NCI-H2227 treated with DMSO at 0.1 percent for 48 hours (cell line): ENCODE data around the gene ASH1L.
"Not testable (repeated sequence)": the region's sequence is repeated elsewhere in the genome, so short reads cannot be mapped to it uniquely, and the experiment has no call there.

Experiments used
- DNase-seq: peaks from one replicate; lab custom pipeline; 2025; lab: John Stamatoyannopoulos, UW

Gene ASH1L

GRCh38 chr1:155561779-155562580 lies 623 bp downstream of the ASH1L start:
- not testable (repeated sequence) for DNase-seq

GRCh38 chr1:155555915-155556314 lies 6.7 kb downstream of the ASH1L start:
- no peak for DNase-seq

GRCh38 chr1:155553349-155553748 lies 9.3 kb downstream of the ASH1L start:
- peak; percentile 20 for DNase-seq

DNA sequence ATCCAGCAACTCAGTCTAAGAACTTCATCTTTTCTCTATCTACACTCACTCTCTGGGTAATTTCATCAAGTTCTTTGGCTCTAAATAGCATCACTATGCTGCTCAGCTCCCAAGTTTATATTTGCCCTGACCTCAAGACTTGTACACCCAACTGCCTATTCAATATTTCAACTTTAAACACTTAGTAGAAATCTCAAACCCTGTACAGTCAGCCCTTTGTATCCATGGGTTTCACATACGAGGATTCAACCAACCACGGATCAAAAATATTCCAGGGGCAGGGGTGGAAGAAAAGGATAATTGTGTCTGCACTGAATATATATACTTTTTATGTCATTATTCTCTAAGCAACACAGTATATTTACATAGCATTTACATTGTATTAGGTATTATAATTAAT lies 13.9 kb downstream of the ASH1L start:
- no peak for DNase-seq

GRCh38 chr1:155540000-155540874 lies 22.4 kb downstream of the ASH1L start:
- no peak for DNase-seq

- DNase-seq: no peak
Measured at GRCh38 chr1:155537193-155537592, 25.4 kb downstream of the ASH1L start.

GRCh38 chr1:155531624-155532023 lies 31.0 kb downstream of the ASH1L start:
- no peak for DNase-seq

- no peak for DNase-seq
Measured at GRCh38 chr1:155529929-155530328, 32.7 kb downstream of the ASH1L start.

GRCh38 chr1:155529109-155529508 lies 33.5 kb downstream of the ASH1L start:
- DNase-seq: no peak

GRCh38 chr1:155527677-155528076 lies 34.9 kb downstream of the ASH1L start:
- no peak for DNase-seq

- no peak for DNase-seq
Measured at GRCh38 chr1:155526356-155526755, 36.2 kb downstream of the ASH1L start.

DNA sequence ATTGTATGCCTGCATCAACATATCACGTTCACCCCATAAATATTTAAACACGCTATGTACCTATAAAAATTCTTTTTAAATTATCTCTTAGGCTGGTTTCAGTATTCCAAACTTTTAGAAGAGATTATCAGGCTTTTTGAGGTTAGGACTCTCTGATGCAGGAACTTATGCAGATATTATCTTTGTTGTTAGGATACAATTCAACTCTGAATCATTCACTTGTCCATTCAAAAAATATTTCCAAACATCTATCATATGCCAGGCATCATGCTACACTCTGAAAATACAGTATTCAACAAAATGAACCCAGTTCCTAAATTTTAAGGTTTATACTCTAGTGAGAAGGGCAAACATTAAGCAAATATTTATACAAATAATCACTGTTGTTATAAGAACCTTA lies 40.5 kb downstream of the ASH1L start:
- DNase-seq: no peak

GRCh38 chr1:155518484-155518883 lies 44.1 kb downstream of the ASH1L start:
- no peak for DNase-seq

GRCh38 chr1:155514582-155515187 lies 47.9 kb downstream of the ASH1L start:
- no peak for DNase-seq

DNA sequence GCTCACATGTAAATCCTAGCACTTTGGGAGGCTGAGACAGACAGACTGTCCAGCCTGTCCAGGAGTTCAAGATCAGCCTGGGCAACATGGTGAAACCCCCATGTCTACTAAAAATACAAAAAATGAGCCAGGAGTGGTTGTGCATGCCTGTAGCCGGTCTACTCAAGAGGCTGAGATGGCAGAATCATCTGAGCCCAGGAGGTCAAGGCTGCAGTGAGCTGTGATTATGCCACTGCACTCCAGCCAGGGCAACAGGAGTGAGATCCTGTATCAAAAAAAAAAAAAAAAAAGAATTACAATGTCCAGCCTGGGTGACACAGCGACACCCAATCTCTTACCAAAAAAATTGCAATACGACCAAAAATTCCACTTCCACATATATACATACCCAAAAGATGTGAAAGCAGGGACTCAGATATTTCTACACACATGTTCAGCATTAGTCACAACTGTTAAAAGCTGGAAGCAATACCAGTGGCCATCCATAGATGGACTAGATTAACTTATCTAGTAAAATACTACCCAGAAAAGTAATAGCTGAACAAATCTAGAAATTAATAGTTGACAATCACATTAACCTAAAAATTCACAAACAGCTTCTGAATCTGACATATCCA lies 49.2 kb downstream of the ASH1L start:
- DNase-seq: no peak

- DNase-seq: not testable (repeated sequence)
Measured at GRCh38 chr1:155511385-155511784, 51.2 kb downstream of the ASH1L start.

- DNase-seq: no peak
Measured at GRCh38 chr1:155509064-155509463, 53.5 kb downstream of the ASH1L start.

GRCh38 chr1:155507945-155508344 lies 54.7 kb downstream of the ASH1L start:
- no peak for DNase-seq

DNA sequence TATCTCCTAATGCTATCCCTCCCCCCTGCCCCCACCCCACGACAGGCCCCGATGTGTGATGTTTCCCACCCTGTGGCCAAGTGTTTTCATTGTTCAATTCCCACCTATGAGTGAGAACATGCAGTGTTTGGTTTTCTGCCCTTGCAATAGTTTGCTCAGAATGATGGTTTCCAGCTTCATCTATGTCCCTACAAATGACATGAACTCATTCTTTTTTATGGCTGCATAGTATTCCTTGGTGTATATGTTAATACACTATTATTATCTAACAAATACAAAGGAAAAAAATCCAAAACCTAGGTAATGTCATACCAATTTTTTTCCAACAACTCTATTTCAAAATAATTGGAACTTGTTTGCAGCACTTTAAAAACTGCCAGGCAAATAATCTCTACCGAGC lies 56.6 kb downstream of the ASH1L start:
- not testable (repeated sequence) for DNase-seq

GRCh38 chr1:155504207-155504606 lies 58.4 kb downstream of the ASH1L start:
- no peak for DNase-seq

DNA sequence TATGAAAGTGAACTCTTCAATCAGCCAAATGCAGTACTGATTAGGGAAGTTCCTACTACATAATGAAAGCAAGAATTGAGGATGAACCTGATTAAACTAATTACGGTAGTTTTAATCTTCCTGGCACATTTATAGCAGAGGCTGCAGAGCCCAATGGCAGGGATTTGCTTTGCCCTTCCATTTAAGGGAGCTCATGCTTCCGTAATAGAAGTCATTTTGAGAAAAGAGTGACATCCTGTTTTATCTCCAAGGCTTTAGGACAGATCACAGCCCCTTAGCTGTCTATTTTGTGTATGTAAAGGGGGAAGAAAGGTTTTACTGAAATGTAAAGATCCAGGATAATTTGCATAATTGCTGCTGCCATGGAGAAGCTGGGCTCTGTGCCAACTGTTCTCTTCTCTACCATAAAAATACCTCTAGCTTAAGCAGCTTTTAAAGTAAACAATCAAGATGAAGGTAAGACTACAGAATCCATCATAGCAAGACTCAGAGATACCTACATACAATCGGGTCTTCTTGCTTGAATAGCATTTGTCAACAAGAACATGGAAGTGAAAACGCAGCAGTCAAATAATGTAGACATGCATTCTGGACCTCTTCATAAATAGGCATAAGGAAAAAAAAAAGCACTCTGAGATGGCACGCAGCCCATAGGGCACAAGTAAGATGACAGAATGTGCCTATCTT lies 62.5 kb downstream of the ASH1L start:
- peak; percentile 75 for DNase-seq

DNA sequence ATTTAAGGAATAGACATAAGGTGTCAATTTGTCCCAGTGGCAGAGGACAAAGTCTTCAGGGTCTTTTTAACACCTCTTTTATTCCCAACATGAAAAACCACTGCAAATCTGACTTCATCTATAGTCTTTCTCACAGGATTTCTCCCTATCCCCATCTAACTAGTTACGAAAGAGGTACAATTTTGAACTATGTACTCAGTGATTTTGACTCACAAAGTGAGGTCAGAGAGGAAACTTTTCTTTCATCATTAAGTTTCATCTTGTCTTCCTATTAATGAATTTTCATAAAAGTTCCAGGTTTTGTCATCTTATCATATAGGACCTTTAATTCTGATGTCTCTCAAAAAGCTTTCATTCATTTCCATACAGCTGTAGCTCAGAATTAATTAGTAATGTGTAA lies 63.3 kb downstream of the ASH1L start:
- DNase-seq: no peak
